ENCODE data around the gene UAP1L1.
A peak's percentile ranks its signal among the peaks of the same experiment; 100 is the strongest.

The UAP1L1 gene

GRCh38 chr9:137042751-137043727 lies 34.3 kb upstream of the UAP1L1 start:
- no peak for DNase-seq

- no peak for DNase-seq
Observed at GRCh38 chr9:137044037-137044436, 33.3 kb upstream of the UAP1L1 start.

GRCh38 chr9:137044502-137045177 lies 32.7 kb upstream of the UAP1L1 start:
- DNase-seq: no peak

- DNase-seq: no peak
Observed at GRCh38 chr9:137045294-137046087, 31.8 kb upstream of the UAP1L1 start.

- peak; percentile 60 to 71 for DNase-seq
Observed at GRCh38 chr9:137046088-137046787, 31.1 kb upstream of the UAP1L1 start, which contains the start of gene NPDC1. Gene NPDC1 (minus strand): TSS chr9:137046177. CDS start chr9:137045989, 188 bp downstream.

GRCh38 chr9:137048655-137049543 lies 28.4 kb upstream of the UAP1L1 start:
- no peak for DNase-seq

GRCh38 chr9:137049544-137050449 lies 27.5 kb upstream of the UAP1L1 start:
- peak; percentile 31 to 49 for DNase-seq

- no peak for DNase-seq
Observed at GRCh38 chr9:137050570-137050969, 26.7 kb upstream of the UAP1L1 start.

GRCh38 chr9:137051145-137051724 lies 26.1 kb upstream of the UAP1L1 start:
- DNase-seq: no peak

- DNase-seq: no peak
Observed at GRCh38 chr9:137052293-137052692, 25.0 kb upstream of the UAP1L1 start.

GRCh38 chr9:137052998-137053943 lies 24.0 kb upstream of the UAP1L1 start:
- no peak for DNase-seq

- DNase-seq: no peak
Observed at GRCh38 chr9:137053944-137054931, 23.1 kb upstream of the UAP1L1 start, which contains the start of gene ENTPD2. Gene ENTPD2 (minus strand): TSS chr9:137054061. CDS start chr9:137053997, 64 bp downstream.

- no peak for DNase-seq
Observed at GRCh38 chr9:137054932-137055384, 22.4 kb upstream of the UAP1L1 start.

GRCh38 chr9:137055385-137056364 lies 21.6 kb upstream of the UAP1L1 start:
- DNase-seq: no peak

GRCh38 chr9:137056739-137057415 lies 20.4 kb upstream of the UAP1L1 start:
- DNase-seq: no peak
